HFF-Myc (cell line): Measurements from ENCODE around the gene ANKS3.
A peak's percentile ranks its signal among the peaks of the same experiment; 100 is the strongest.

Experiments used
- DNase-seq: peaks from one replicate; pipeline ENCODE4 v3.0.0-alpha.2; 2011; ENCODE audit warnings: low read depth; ENCODE audit errors: extremely low read depth
- H3K4me3 ChIP-seq: replicated peaks from 2 replicates; pipeline ENCODE4 v1.5.1; 2011; ENCODE audit warnings: low read depth, mild to moderate bottlenecking, control low read depth, low read length
- TF ChIP-seq, protein P1 (sequence below): IDR thresholded peaks from 2 replicates; pipeline ENCODE4 v1.5.1; 2012; ENCODE audit warnings: mild to moderate bottlenecking, low read depth, low read length, control low read depth; ENCODE audit errors: missing control alignments

The ANKS3 gene

DNA sequence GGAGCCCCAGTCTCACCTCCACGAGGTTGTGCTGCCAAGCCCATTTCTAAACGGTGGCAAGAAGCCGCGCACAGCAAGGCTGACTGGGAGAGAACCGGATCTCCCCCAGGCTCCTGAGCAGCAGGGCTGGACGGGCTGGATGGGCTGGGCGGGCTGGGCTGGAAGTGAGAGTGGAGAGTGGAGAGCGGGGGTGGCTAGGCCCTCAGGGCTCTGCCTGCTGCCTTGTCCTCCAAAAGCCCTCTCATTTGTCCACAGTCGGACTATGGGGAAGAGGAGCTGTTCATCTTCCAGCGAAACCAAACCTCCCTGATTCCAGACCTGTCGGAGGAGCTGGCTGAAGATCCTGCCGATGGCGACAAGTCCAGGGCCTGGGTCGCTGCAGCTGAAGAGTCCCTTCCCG lies 3.5 kb upstream of the ANKS3 start:
- TF ChIP-seq, protein P1, sequence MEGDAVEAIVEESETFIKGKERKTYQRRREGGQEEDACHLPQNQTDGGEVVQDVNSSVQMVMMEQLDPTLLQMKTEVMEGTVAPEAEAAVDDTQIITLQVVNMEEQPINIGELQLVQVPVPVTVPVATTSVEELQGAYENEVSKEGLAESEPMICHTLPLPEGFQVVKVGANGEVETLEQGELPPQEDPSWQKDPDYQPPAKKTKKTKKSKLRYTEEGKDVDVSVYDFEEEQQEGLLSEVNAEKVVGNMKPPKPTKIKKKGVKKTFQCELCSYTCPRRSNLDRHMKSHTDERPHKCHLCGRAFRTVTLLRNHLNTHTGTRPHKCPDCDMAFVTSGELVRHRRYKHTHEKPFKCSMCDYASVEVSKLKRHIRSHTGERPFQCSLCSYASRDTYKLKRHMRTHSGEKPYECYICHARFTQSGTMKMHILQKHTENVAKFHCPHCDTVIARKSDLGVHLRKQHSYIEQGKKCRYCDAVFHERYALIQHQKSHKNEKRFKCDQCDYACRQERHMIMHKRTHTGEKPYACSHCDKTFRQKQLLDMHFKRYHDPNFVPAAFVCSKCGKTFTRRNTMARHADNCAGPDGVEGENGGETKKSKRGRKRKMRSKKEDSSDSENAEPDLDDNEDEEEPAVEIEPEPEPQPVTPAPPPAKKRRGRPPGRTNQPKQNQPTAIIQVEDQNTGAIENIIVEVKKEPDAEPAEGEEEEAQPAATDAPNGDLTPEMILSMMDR = no peak
- no peak overlapping the region for H3K4me3 ChIP-seq
- no peak for DNase-seq

DNA sequence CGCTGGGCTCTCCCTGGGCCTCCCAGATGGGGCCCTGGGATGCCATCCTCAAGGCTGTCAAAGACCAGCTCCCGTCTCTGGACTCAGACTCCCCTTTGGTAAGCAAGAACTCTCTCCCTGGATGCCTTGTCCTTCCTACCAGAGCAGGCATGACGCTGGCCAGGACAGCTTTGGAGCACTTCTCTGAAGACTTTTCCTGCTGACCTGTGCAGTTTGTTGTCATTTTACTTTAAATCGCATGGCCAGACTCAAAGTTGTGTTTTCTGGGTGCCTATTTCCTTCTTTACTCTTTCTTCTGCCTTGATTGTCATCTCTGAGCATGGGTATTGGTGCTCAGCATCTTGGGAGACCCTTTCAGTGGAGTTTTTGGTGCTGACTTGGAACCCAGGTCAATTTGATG lies 2.5 kb upstream of the ANKS3 start:
- H3K4me3 ChIP-seq = no peak overlapping the region
- TF ChIP-seq, protein P1 = no peak
- no peak for DNase-seq

DNA sequence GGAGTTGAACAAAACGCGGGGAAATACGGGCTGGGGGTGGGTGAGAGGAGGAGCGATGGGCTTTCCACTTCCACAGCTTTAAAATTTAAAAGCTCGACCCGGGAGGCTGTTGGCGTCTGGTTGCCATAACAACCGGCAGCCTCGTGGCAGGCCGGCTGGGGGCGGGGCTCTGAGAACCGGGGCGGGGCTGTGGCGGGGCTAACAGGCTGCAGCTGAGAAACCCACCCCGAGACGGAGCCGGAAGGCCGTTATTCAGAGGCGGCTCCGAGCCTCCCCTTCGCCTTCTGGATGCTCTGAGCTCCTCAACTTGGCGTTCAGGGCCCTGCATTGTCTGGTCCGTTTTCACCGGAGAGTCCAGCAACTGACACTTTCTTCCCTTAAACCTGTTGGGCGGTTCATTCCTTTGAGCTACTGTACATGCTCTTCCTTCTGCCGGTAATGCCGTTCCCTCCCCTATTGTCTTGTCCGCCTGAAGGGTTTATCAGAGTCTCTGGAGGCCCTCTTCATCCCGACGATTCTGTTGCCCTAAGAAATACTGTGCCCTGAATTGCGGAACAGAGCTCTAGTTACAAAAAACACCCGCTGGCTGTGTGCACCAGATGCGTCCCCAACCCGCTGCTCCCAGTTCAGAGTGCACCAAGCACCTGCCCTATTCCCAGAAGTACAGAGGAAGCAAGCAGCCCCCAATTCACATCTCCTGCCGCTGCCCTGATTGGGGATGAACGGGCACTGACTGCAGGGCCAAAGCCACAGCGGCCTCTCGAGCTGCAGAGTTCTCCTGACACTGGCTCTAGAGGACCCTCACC lies 862 bp upstream of the ANKS3 start:
- H3K4me3 ChIP-seq = peak overlapping the region; percentile 90
- DNase-seq = peak; percentile 21
- TF ChIP-seq, protein P1 = no peak

DNA sequence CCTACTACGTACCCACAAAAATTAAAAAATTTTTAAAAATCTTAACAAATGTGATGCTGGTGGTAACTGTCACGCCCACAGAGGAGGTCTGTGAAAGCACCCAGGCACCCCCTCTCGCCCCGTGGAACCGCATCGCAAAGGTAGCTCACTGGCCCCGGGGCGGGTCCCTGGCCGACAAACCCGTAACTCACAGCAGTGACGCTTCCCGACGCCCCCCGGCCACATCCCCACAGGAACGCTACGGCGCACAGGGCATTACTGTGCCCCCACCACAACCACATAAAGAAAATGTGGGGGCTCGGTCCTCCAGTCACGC lies 366 bp downstream of the ANKS3 start:
- DNase-seq = no peak
- TF ChIP-seq, protein P1 = no peak
- H3K4me3 ChIP-seq = peak overlapping the region; percentile 90

DNA sequence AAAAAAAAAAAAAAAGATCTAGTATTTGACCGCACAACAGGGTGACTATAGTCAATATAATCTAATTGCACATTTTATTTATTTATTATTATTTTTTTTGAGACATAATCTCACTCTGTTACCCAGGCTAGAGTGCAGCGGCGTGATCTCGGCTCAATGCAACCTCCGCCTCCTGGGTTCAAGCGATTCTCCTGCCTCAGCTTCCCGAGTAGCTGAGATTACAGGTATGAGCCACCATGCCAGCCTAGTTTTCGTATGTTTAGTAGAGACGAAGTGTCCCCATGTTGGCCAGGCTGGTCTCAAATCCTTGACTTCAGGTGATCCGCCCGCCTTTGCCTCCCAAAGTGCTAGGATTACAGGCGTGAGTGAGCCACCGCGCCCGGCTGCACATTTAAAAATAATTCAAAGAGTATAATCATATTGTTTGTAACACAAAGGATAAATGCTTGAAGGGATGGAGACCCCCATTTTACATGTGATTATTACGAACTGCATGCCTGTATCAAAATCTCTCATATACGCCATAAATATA lies 794 bp downstream of the ANKS3 start:
- TF ChIP-seq, protein P1 = no peak
- H3K4me3 ChIP-seq = peak overlapping the region; percentile 90
- DNase-seq = no peak

DNA sequence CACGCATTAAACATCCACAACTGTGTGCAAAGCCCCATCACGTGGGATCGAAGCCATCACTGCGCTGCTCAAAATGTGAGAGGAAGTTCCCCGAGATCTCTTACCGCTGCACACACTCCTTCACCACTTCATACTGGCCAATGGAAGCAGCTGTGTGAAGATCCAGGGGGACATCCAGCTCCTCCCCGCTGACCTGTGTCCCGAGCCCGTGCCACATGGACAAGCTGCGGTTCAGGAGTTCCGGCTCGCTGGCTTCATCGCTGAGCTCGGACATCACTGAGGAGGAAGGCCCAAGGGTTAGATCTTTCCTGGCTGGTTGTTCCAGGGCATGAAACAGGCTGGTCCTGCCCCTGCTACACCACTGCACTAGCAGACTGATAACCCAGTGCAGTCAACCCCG lies 4.2 kb downstream of the ANKS3 start:
- TF ChIP-seq, protein P1 = no peak
- no peak for DNase-seq
- H3K4me3 ChIP-seq = no peak overlapping the region
